ENCODE measurements around the gene COMP.

DNA sequence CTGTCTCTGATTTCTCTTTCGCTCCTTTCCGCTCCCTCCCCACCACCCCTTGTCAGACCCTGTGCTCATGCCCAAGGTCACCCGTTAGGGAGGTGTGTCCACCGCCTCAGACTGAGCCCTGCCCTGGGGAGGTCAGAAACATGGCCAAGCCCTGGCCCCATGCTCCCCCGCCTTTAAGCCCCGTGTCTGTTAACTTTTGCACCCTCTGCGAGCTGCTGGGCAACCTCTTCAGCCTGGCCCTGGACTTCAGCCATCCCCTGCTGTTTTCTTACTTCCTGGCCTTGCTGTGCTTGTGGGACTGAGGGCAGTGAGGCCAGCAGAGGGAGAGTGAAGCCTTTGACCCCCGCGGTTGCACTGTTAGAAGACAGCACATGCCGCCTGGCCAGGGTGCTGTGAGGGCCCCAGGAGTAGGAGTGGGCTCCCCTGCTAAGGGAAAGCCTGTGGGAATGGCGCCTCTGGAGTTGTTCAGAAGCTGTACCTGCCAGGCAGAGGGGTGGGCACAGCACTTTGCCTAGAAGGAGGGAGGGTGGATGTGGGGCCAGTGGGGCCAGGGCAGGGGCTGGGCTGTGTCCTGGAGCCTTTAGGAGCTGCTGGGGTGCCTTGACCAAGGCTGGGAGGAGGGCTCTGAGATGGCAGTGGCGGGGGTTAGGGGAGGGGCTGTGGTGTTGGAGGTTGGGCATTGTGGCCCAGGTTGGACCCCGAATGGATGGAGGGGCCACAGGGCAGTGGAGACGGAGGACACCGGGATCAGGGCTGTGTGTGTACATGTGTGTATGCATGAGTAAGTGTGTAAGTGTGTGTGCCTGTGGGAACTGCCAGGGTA is 48.6 kb upstream of the COMP start:
- TF ChIP-seq ZNF274 (IDR thresholded peaks at IDR 0.05; ENCODE audit: low read depth, low read length): no peak
- TF ChIP-seq SUZ12 (IDR thresholded peaks at IDR 0.05; ENCODE audit: extremely low read depth, insufficient read depth, insufficient read length): no peak

Measured in NT2/D1 (cell line).